Mesodermal cell (in vitro differentiated cells): ENCODE measurements around the gene TMEM169.
A peak's percentile ranks its signal among the peaks of the same experiment; 100 is the strongest.

ENCODE experiments used
- H3K27ac ChIP-seq: 2 replicates; pipeline ENCODE4 v1.7.0; 2013; ENCODE audit warnings: mild to moderate bottlenecking, low read depth, low read length, moderate library complexity; ENCODE audit not compliant: severe bottlenecking
- H3K36me3 ChIP-seq: 2 replicates; pipeline ENCODE4 v1.7.1; 2013; ENCODE audit warnings: mild to moderate bottlenecking, low read length, moderate library complexity; ENCODE audit not compliant: control insufficient read depth, insufficient read depth
- H3K4me1 ChIP-seq: one replicate; pipeline ENCODE4 v1.7.1; 2013; ENCODE audit warnings: mild to moderate bottlenecking, low read length; ENCODE audit not compliant: insufficient read depth, control insufficient read depth, poor library complexity, severe bottlenecking
- H3K4me3 ChIP-seq: 2 replicates; pipeline ENCODE4 v1.7.0; 2013; ENCODE audit warnings: low read length, control low read depth, mild to moderate bottlenecking; ENCODE audit not compliant: insufficient read depth, poor library complexity, severe bottlenecking; ENCODE audit errors: extremely low read depth
- H3K9me3 ChIP-seq: 2 replicates; pipeline ENCODE4 v1.7.1; 2013; ENCODE audit warnings: mild to moderate bottlenecking, low read length, moderate library complexity; ENCODE audit not compliant: control insufficient read depth
- WGBS, 2 experiments: methylation state at CpG; one replicate each; pipeline ENCODE4 v1.1.5; 2013; ENCODE audit warnings: missing lambda C conversion rate in 2 of 2; ENCODE audit not compliant: insufficient coverage in 2 of 2; 5-methylcytosine and 5-hydroxymethylcytosine counted together

Gene TMEM169

DNA sequence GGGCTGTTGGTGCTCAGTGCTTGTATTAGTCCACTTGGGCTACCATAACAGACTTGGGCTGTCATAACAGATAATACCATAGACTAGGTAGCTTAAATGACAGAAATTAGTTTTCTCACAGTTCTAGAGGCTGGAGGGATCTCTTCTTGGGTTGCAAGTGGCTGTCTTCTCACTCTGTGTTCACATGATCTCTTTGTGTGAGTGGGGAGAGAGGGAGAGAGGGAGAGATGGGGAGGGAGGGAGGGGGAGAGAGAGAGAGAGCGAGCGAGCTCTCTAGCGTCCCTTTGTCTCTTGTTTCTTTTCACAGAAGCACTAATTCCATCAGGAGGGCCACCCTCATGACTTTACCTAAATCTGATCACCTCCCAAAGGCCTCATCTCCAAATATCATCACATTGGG is 23.0 kb downstream of the TMEM169 start:
- peaks cover 6% of the 10 kb centered on the region for H3K4me1 ChIP-seq
- no CpG with 5 or more reads among the region's 3 CpGs for WGBS, 2 experiments
- no peak overlapping the region for H3K4me3 ChIP-seq
- H3K27ac ChIP-seq = no peak overlapping the region
- peaks cover 14% of the 10 kb centered on the region for H3K36me3 ChIP-seq
- H3K9me3 ChIP-seq = no peaks in the 10 kb centered on the region

DNA sequence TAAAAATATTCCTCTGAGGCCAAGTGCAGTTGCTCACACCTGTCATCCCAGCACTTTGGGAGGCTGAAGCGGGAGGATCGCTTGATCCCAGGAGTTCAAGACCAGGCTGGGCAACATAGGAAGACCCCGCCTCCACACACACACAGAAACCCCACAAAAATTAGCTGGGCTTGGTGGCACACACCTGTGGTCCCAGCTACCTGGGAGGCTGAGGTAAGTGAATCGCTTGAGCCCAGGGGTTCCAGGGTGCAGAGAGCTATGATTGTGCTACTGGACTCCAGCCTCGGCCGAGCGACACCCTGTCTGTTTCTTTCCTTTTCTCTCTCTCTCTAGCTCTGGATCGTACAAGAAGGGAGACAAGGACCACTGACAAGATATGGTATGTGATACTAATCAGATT is 25.6 kb downstream of the TMEM169 start:
- peaks cover 21% of the 10 kb centered on the region for H3K36me3 ChIP-seq
- H3K4me1 ChIP-seq = peaks cover 14% of the 10 kb centered on the region
- no peak overlapping the region for H3K27ac ChIP-seq
- 95 to 100% methylated on average over 1 to 4 of the region's 8 CpGs for WGBS, 2 experiments
- no peaks in the 10 kb centered on the region for H3K9me3 ChIP-seq
- H3K4me3 ChIP-seq = no peak overlapping the region

DNA sequence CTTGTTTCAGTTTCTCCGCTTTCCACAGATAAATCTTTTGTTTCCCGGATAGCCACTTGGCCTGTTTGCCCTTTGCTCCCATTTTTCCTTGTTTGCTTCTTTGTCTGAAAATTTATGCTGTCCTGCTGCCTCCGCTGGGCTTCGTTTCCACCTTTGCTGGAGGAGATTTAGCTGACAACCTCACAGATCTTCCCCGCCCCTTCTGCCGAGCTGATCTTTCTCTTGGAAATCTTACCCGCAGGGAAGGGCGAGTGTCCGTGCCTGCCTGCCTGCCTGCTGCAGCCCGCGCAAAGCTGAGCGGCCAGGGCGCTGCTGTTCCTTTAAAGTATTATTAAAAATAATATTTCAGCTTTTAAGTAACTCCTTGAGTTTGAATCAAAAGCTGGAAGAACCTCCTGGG is 26.0 kb downstream of the TMEM169 start:
- peaks cover 25% of the 10 kb centered on the region for H3K36me3 ChIP-seq
- 31 to 38% methylated on average over 6 of the region's 13 CpGs for WGBS, 2 experiments
- no peaks in the 10 kb centered on the region for H3K9me3 ChIP-seq
- peaks cover 14% of the 10 kb centered on the region for H3K4me1 ChIP-seq
- H3K4me3 ChIP-seq = no peak overlapping the region
- H3K27ac ChIP-seq = peak overlapping the region; percentile 38

DNA sequence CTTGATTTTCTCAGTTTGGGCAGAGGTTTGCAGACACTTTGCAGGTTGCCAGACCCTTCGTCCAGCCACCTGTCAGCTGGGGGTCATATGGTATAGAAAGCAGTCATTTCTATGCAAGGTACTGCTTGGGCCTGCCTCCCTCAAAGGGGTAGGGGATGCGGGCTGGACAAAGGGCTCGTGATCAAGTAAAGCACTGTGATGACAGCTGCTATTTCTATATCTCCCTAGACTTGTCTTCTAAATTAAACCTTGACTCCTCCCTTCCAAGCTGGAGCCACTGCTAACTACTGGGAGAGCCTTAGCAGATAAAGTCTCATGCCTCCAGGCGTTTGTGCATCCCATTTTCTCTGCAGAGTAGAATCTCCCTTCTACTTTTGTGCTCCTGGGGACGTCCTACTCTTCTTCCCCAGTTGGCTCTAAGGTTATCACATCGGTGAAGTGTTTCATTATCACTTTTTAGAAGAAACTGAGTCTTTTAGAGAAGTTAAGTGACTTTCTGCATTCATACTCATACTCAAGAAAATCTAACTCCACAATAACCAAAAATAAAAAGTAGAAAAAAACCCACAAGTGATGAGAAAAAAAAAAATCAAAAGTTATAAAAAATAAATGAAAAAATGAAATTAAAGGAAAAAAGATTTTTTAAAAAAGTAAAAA is 26.7 kb downstream of the TMEM169 start:
- WGBS, 2 experiments = 63 to 70% methylated on average over 4 of the region's 6 CpGs
- H3K27ac ChIP-seq = peak overlapping the region; percentile 44
- H3K36me3 ChIP-seq = peaks cover 30% of the 10 kb centered on the region
- H3K9me3 ChIP-seq = no peaks in the 10 kb centered on the region
- peaks cover 14% of the 10 kb centered on the region for H3K4me1 ChIP-seq
- H3K4me3 ChIP-seq = peak overlapping the region; percentile 94

- peaks cover 38% of the 10 kb centered on the region for H3K36me3 ChIP-seq
- peak within 1 kb of the TSS; percentile 94 for H3K4me3 ChIP-seq
- 0 to 1% methylated on average over 39 to 46 of the region's 57 CpGs for WGBS, 2 experiments
- H3K9me3 ChIP-seq = no peaks in the 10 kb centered on the region
- H3K27ac ChIP-seq = peak within 1 kb of the TSS; percentile 82
- H3K4me1 ChIP-seq = peaks cover 14% of the 10 kb centered on the region
Measured at GRCh38 chr2:216108967-216109921, 27.5 kb downstream of the TMEM169 start, which contains the start of gene XRCC5. XRCC5 (plus strand) TSS chr2:216109348; CDS start chr2:216109437, 89 bp downstream.

GRCh38 chr2:216109962-216110614 is 28.4 kb downstream of the TMEM169 start:
- WGBS, 2 experiments = 0 to 26% methylated on average over 2 to 4 of the region's 10 CpGs
- H3K4me3 ChIP-seq = peak overlapping the region; percentile 94
- peak overlapping the region; percentile 82 for H3K27ac ChIP-seq
- H3K9me3 ChIP-seq = no peaks in the 10 kb centered on the region
- peaks cover 42% of the 10 kb centered on the region for H3K36me3 ChIP-seq
- H3K4me1 ChIP-seq = peaks cover 14% of the 10 kb centered on the region

DNA sequence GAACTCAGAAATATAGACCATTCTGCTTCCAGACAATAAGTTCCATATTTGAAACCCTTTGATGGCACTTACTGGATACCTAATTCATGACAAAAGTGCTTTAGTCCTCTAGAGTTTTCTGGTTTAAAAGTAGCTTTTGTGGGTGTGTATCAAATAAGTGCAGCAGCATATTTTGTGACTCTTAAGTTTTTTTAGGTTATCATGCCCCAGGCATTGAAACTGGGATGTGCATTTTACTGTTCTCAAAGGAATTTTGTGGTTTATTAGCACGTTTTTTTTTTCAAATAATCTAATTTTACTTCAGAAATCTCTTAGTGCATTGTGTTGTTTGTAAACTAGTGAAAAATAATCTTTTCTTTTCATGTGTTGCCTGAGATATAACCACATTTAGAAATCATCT is 28.9 kb downstream of the TMEM169 start:
- Histone ChIP-seq H3K36me3 (peaks cover 45% of the 10 kb centered on the region), H3K9me3 (no peaks in the 10 kb centered on the region), H3K4me3 (peak overlapping the region; percentile 94), H3K4me1 (peaks cover 14% of the 10 kb centered on the region), H3K27ac (peak overlapping the region; percentile 6)
- no CpG with 5 or more reads among the region's 1 CpG for WGBS, 2 experiments

- Histone ChIP-seq H3K4me3 (peak overlapping the region; percentile 94), H3K4me1 (peaks cover 14% of the 10 kb centered on the region), H3K9me3 (no peaks in the 10 kb centered on the region), H3K36me3 (peaks cover 49% of the 10 kb centered on the region), H3K27ac (peak overlapping the region; percentile 6)
- 90 to 98% methylated on average over 5 of the region's 7 CpGs for WGBS, 2 experiments
Measured at GRCh38 chr2:216111122-216111521, 29.4 kb downstream of the TMEM169 start.

DNA sequence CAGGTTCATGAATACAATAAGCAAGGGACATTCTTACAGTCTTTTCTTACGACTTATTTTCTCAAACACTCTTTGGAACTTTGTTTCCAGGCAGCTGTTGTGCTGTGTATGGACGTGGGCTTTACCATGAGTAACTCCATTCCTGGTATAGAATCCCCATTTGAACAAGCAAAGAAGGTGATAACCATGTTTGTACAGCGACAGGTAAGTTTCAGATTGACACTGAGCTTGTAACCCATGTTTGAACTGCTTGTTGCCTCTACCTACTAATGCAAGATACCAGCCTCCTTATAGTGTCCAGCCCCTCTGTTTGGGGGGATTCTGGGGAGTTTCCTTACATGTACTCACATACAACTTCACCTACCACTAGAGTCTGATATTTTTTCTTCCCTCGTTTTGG is 31.2 kb downstream of the TMEM169 start:
- Histone ChIP-seq H3K4me1 (peaks cover 21% of the 10 kb centered on the region), H3K36me3 (peaks cover 67% of the 10 kb centered on the region), H3K4me3 (no peak overlapping the region), H3K9me3 (no peaks in the 10 kb centered on the region), H3K27ac (no peak overlapping the region)
- 94 to 100% methylated on average over 2 to 3 of the region's 4 CpGs for WGBS, 2 experiments

- Histone ChIP-seq H3K27ac (no peak overlapping the region), H3K9me3 (no peaks in the 10 kb centered on the region), H3K4me1 (peaks cover 18% of the 10 kb centered on the region), H3K36me3 (peaks cover 73% of the 10 kb centered on the region), H3K4me3 (no peak overlapping the region)
- WGBS, 2 experiments = 91 to 93% methylated on average over 2 to 3 of the region's 3 CpGs
Measured at GRCh38 chr2:216113572-216113971, 31.9 kb downstream of the TMEM169 start.
